Stimulated activated CD8-positive, alpha-beta memory T cell treated with anti-CD3 and anti-CD28 coated beads, Interleukin-4, amount 100 ng/mL, for 48 hours (primary cell): ENCODE measurements around the gene PPM1D.

Experiments
- DNase-seq: peaks from one replicate; pipeline ENCODE4 v3.0.0-alpha.2; 2020

Gene PPM1D

GRCh38 chr17:60676758-60677307 is 76.8 kb downstream of the PPM1D start:
- DNase-seq, result no peak

GRCh38 chr17:60677308-60678117 is 77.5 kb downstream of the PPM1D start, which contains the start of gene BCAS3:
BCAS3 (plus strand) TSS chr17:60677851.
- peak; percentile 96 for DNase-seq

GRCh38 chr17:60678118-60678444 is 78.1 kb downstream of the PPM1D start:
- DNase-seq, result no peak

- DNase-seq, result no peak
Observed at GRCh38 chr17:60679287-60679686, 79.3 kb downstream of the PPM1D start.

- DNase-seq, result no peak
Observed at GRCh38 chr17:60680754-60681153, 80.8 kb downstream of the PPM1D start.

- no peak for DNase-seq
Observed at GRCh38 chr17:60685437-60685836, 85.4 kb downstream of the PPM1D start.

GRCh38 chr17:60695960-60696359 is 96.0 kb downstream of the PPM1D start:
- DNase-seq, result no peak

- DNase-seq, result no peak
Observed at GRCh38 chr17:60699090-60699489, 99.1 kb downstream of the PPM1D start.

GRCh38 chr17:60704170-60704569 is 104.2 kb downstream of the PPM1D start:
- DNase-seq, result no peak

GRCh38 chr17:60712675-60713074 is 112.7 kb downstream of the PPM1D start:
- no peak for DNase-seq

GRCh38 chr17:60713608-60714007 is 113.6 kb downstream of the PPM1D start:
- DNase-seq, result no peak
